C4-2B (cell line): ENCODE results near the gene KRTDAP.

Source experiments
- H3K27ac ChIP-seq: fragments of 450-650 bp; 2 replicates; pipeline ENCODE4 v1.5.1; 2017
- ZFX ChIP-seq: fragments of 450-650 bp; IDR thresholded peaks from 2 replicates; pipeline ENCODE4 v1.6.1; 2017
- TF ChIP-seq, protein P1 (sequence below): fragments of 450-650 bp; conservative IDR thresholded peaks from 2 replicates; pipeline ENCODE4 v1.5.1; 2017; ENCODE audit warnings: mild to moderate bottlenecking

The KRTDAP gene

DNA sequence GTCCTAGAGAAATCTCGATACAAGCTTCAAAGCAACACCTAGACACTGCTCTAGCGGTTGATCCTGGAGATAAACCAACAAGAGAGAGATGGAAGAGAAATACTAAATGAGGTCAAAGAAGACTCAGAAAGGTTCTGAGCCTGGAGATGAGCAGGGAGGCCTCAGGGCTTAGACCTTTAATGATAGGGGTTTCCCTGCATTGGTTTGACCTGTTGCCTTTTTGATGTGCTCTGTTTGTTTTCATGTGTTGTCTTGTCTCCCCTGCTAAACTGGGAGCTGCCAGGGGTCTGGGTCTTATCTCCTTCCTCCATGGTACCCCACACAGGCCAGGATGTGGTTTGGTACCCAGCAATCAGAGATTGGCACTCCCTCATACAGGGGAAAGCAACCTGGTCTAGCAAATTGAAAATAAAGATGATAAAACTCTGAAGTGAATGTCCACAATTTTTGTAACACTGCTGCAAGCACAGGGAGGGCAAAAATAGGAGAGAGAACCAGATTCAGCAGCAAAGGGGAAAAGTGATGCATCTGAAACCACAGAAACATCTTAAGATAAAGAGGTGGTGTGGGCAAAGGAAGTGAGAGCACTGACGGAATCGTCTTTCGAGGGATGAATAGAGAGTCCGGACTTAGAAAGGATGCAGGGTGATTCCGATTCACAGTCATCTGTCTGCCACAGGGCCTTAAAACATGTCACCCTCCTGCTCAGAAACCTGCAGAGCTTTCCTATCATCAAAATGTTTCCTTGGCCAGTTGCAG is 38.7 kb downstream of the KRTDAP start:
- no peak overlapping the region for H3K27ac ChIP-seq
- no peak for TF ChIP-seq ZFX

DNA sequence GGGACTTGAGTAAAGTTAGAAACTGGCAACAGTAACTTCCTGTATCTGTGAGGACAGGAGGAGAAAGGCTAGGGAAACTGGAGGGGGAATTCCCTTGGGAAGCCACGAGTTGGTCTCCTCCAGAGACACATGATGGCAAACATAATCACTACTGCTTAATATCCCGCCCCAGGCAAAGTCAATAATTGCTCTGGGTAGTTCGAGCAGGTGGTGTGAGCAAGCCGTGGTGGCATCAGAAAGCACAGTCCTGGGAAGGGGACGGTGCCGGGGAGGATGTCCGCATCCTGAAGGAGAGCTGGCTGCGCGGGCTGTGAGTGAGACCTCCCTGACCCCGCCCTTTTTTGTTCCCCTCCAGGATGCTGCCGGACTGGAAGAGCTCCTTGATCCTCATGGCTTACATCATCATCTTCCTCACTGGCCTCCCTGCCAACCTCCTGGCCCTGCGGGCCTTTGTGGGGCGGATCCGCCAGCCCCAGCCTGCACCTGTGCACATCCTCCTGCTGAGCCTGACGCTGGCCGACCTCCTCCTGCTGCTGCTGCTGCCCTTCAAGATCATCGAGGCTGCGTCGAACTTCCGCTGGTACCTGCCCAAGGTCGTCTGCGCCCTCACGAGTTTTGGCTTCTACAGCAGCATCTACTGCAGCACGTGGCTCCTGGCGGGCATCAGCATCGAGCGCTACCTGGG is 40.8 kb downstream of the KRTDAP start:
- H3K27ac ChIP-seq, result peak overlapping the region; percentile 58
- TF ChIP-seq ZFX, result no peak
- TF ChIP-seq, protein P1, sequence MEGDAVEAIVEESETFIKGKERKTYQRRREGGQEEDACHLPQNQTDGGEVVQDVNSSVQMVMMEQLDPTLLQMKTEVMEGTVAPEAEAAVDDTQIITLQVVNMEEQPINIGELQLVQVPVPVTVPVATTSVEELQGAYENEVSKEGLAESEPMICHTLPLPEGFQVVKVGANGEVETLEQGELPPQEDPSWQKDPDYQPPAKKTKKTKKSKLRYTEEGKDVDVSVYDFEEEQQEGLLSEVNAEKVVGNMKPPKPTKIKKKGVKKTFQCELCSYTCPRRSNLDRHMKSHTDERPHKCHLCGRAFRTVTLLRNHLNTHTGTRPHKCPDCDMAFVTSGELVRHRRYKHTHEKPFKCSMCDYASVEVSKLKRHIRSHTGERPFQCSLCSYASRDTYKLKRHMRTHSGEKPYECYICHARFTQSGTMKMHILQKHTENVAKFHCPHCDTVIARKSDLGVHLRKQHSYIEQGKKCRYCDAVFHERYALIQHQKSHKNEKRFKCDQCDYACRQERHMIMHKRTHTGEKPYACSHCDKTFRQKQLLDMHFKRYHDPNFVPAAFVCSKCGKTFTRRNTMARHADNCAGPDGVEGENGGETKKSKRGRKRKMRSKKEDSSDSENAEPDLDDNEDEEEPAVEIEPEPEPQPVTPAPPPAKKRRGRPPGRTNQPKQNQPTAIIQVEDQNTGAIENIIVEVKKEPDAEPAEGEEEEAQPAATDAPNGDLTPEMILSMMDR, result no peak

DNA sequence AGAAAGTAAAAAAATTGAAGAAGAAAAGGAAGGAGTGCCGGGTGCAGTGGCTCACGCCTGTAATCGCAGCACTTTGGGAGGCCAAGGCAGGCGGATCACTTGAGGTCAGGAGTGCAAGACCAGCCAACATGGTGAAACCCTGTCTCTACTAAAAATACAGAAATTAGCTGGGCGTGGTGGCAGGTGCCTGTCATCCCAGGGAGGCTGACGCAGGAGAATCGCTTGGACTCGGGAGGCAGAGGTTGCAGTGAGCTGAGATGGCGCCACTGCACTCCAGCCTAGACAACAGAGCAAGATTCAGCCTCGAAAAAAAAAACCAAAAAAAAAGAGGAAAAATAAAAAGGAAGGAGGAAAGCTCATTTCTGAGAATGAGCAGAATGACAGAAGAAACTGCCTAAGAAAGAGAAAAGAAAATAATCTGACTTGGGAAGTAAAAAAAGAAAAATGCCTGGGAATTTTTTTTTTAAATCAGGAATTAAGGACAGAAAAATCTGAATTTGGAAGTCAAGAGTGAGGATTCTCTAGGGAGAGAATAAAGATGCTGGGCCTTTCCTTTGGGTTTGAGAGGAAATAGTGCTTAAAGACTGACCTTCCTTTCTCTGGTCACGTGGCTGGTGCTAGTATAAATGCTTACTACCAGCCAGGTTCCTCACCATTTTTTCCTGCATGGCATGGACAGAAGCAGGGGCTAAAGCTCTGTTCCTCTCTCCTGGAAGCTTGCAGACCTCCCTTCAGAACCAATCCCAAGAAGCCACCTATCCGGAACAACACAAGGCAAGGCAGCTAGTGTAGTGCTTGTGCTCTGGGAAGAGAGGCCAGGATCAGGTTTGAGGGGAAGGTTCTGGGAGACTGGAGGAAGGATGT is 42.4 kb downstream of the KRTDAP start, which contains the start of gene FFAR2:
FFAR2 (plus strand) TSS at position 652 of the 864 bp plus-strand sequence. CDS start 1,458 bp downstream, outside the sequence.
- TF ChIP-seq, protein P1, result no peak
- no peak for TF ChIP-seq ZFX
- peak within 1 kb of the TSS; percentile 58 for H3K27ac ChIP-seq

DNA sequence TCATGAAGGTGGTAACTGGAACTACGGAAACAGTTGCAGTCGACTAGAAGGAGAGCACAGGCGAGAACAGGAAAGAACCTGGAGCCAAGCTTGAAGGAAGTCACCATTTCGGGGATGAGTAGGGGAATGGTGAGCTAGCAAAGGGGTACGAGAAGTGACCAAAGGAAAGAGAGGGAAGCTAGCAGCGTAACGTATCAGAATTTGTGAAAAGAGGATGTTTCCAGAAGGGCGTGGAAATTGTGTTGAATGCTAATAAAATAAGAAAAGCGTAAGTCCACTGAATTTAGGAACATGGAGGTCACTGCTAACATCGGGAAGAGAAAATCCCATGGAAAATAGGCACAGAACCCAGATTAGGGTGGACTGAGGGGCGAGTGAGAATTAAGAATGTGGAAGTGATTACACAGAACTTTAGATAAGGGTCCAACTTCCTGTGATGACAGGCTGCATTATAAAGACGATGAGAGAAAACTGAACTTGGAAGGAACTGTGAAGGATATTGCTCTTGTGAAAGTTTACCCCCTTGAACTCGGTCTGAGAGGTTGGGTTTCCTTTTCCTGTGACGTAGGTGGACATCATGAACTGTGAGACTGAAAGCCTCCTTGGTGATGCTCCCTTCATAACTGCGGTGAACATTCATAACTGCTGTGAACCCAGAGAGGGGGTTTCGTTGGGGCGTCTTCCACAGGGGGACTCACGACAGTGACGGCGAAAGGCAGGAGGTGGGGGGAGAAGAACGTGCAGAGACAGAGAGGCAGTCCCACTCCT is 44.3 kb downstream of the KRTDAP start:
- H3K27ac ChIP-seq, result no peak overlapping the region
- TF ChIP-seq ZFX, result no peak
- TF ChIP-seq, protein P1, result no peak

DNA sequence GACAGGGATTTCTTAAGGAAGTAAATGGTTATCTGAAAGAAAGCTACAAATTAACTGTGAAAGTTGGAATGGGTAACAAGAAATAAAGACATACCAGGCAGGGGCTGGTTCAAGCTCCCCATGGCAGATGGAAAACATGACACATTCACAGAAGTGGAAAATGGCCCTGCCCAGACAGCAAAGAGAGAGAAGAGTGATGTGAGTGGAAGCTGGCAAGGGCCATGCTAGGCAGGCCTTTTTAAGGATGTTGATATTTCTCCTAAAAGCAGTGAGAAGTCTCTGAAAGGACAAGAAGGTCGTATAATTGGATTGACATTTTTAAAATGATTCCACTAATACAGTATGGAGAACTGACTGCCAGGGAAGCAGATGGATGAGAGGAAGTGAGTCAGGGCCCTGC is 45.5 kb downstream of the KRTDAP start:
- no peak overlapping the region for H3K27ac ChIP-seq
- TF ChIP-seq, protein P1, result no peak
- no peak for TF ChIP-seq ZFX

DNA sequence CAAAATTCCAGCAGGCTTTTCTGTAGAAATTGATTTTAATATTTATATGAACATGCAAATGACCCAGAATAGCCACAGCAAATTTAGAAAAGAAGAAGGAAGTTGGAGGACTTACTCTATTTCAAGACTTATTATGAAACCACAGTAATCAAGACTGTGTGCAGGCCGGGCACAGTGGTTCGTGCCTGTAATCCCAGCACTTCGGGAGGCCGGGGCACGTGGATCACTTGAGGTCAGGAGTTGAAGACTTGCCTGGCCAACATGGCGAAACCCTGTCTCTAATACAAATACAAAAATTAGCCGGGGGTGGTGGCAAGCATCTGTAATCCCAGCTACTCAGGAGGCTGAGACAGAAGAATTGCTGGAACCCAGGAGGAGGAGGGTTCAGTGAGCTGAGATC is 48.2 kb downstream of the KRTDAP start:
- no peak overlapping the region for H3K27ac ChIP-seq
- TF ChIP-seq, protein P1, result no peak
- no peak for TF ChIP-seq ZFX

DNA sequence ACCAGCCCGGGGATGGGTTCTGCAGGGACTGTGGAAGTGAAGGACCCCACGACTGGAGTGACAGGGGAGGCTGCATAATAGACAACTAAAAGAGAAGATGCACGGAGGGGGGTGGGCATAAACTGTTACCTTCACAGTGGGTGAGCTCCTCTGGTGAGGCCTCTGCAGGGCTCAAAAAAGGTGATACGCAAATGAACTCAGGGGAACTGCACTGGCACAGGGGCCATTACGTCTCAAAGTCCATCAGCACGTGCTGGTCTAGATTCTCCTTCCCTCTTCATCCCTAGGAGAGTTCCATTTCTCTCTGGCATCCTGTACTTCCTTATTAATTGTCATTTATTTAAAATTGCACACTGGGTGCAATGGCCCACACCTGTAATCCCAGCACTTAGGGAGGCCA is 50.3 kb downstream of the KRTDAP start:
- TF ChIP-seq, protein P1, result no peak
- TF ChIP-seq ZFX, result no peak
- H3K27ac ChIP-seq, result no peak overlapping the region
